ENCODE measurements around the gene ZBTB7B.

DNA sequence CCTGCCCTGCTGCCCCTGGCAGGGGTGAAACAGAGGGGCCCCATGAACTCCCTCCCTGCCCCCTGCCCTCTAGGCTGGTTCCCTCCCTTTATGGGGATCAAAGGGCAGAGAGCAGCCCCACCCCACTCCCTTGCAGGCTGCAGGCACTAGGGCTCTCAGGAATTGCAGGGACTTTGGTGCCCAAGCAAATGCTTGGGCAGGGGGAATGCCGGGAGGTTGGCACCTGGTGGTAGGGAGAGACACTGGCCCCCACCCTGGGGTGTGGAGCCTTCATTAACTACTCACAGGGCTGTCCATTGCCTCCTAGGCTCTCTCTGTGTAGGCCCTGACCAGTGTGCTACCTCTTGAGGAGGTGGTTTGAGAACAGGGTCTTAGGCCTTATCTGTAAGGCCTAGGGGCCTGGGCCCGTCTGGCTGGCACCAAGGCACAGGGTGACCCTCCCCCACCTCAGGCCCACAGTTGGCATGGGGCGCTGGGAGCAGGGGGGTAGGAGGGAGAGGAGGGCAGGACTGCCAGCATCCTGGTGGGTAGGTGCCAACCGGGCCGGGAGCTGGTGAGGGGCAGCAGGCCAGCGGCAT, 4.7 kb downstream of the ZBTB7B start:
- TF ChIP-seq POLR2A (IDR thresholded peaks at IDR 0.05) = no peak
- TF ChIP-seq, protein P1, sequence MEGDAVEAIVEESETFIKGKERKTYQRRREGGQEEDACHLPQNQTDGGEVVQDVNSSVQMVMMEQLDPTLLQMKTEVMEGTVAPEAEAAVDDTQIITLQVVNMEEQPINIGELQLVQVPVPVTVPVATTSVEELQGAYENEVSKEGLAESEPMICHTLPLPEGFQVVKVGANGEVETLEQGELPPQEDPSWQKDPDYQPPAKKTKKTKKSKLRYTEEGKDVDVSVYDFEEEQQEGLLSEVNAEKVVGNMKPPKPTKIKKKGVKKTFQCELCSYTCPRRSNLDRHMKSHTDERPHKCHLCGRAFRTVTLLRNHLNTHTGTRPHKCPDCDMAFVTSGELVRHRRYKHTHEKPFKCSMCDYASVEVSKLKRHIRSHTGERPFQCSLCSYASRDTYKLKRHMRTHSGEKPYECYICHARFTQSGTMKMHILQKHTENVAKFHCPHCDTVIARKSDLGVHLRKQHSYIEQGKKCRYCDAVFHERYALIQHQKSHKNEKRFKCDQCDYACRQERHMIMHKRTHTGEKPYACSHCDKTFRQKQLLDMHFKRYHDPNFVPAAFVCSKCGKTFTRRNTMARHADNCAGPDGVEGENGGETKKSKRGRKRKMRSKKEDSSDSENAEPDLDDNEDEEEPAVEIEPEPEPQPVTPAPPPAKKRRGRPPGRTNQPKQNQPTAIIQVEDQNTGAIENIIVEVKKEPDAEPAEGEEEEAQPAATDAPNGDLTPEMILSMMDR (IDR thresholded peaks at IDR 0.05) = no peak
